LHCN-M2 (cell line): ENCODE measurements around the gene IL21R. TPM values are rescaled to one million over a fixed set of nuclear protein-coding genes. Genes with fewer than 3 reads are reported as not detected.

ENCODE experiments used
- DNase-seq: peaks from one replicate; pipeline ENCODE4 v3.0.0-alpha.2; 2012; ENCODE audit warnings: low read depth
- total RNA-seq: library from RNA; depleted of rRNA; stranded (reverse); fragments of >200 nt; gene quantifications from 2 replicates; pipeline ENCODE4 v1.2.3, GENCODE V29; 2014; rRNA removed

The IL21R gene
- total RNA-seq, 1 experiment from 2014 or later: 5.6 TPM

DNA sequence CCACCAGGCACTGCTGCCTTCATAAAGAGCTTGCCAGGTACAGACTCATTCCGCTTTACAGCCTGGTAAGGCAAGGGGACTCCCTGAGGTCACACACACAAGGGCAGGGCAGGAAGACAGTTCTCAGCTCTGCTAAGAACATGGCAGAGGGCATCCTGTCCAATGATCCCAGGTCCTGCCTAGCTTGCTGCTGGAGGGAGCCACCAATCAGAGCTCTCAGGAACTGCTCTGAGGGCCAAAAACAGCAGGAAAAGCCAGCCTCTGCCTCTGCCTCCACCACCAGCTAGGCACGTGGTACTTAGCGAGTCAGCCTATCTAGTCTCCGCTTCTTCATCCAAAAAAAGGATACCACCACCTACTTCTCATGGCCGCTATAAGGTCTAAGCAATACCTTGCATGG is 81.7 kb downstream of the IL21R start:
- DNase-seq: no peak

DNA sequence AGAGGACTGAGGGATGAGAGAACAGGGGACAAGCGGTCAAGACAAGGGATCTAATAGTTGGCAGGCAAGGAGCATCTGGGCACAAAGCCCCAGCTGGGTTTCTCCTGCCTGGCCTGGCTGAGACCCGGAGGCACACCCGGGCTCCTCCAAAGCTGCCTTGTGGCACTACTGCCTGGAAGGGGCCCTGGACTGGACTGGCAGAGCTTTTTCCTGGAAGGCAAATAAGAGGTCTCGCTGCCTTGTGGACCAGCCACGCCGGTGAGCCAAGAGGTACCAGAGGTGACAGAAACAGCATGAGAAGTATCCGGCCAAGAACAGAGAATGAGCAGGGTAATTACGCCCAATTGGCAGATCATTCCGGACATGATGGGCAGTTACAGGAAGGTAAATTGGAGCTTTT is 83.2 kb downstream of the IL21R start:
- no peak for DNase-seq

DNA sequence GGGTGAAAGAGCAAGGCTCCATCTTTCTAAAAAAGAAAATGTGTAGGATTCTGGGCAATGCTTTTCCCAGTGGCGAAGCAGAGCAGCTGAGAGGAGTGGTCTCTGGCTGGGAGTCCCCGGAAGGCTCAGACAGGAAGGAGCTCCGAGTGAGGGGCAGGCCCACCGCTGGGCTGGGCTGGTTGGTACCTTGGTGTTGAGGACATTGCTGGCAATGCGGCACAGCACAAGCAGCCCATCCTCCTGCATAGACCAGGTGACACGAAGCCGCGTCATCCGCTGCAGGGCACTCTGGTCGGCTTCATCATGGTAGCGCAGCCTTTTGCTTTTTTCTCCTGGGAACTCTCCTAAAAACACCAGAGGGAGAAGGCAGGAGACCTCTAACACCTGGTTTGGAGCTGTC is 83.8 kb downstream of the IL21R start:
- no peak for DNase-seq

DNA sequence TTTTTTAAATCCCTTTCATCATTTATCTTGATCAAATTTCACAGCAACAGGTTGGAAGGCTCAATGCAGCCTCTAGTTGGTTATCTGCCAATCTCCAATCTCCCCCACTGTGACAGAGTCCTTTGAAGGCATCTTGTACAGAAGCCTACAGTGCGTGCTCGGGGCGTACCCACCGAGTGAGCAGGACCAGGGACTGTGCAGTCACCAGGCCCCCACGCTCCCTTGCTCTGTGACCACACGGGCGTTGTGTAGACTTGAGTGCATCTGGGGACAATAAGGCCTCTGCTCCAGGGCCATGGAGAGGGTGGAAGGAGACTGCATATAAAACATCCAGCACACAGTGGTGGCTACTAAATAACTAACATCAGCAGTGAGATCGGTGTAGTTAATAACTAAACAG is 84.4 kb downstream of the IL21R start:
- DNase-seq: no peak

DNA sequence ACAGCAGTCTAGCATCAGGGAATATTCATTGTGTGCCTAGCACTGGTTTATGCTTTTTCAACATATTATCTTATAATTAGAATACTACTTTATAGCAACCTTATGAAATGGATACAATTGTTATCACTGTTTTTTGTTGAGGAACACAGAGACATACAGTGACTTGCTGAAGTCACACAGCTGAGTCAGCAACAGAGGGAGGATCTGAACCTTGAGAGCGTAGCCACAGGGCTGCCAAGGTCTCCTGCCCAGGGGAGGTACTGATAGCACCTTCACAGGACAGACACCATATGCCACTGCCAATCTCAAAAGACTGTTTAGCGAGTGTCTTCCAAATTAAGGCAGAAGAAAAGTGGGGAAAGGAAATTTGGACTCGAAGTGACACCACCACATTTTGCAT is 84.8 kb downstream of the IL21R start:
- DNase-seq: no peak

DNA sequence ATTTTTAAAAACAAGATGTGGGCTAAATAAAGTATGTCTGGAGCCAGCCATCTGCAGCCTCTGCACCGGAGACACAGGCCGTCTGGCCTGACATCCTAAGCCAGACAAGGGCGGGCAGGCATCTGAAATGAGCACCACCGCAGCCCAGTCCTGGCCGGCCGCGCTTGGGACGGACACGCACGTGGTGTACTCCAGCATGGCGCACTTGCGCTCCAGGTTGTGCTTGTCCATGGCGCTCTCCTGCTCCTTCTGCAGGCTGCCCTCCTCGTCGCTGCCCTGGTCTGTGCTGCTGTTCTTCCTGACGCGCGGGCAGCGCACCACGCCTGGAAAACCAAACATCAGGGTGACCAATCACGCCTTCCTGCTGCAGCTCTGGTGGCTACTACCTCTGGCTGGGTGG is 87.4 kb downstream of the IL21R start:
- no peak for DNase-seq

DNA sequence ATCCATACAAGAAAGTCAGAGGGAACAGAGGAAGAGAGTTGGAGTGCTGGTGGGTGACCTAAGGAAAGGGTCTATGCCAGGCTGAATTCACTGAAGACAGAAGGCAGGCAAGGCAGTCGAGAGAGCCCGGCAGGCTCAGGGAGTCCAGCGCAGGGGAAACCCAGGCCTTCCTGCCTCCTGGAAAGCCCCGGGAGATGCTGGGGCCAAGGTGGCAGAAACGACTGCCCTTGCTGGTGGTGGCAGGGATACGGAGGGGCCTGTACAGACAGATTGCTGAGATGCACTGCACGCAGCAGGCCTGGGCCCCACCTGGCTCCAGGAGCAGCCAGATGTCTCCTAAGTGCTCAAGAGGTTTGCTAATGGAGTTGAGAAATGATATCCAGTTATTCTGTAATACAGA is 87.9 kb downstream of the IL21R start:
- no peak for DNase-seq

DNA sequence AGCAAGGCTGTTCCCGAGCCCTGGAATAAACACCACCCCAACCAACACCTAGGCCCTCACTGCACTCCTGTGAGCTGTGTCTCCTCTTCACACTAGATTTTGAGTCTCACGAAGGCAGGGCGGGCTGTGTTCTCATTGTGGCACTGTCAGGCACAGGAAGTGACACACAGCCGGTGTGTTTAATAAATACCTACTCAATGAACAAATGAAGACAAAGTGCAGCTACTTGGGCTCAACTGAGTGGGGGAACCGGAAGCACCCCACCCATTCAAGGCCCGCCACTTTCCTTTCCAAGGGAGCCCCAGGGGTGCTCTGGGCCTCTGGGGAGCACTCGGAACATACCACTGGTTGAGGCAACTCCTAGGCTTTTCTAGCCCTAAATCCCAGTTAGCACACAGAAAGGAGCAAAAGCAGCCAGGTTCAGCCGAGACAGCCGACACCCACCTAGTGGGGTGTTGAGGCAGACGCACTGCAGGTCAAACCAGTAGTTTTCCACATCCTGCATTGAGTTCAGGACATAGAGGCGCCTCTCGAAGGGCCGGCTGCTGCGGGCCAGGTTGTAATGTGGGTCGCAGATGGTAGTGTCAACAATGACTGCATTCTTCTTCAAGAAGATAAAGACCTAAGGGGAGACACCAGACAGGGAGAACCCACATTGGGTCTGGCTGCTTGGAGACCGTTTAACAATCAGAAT is 90.1 kb downstream of the IL21R start:
- no peak for DNase-seq

DNA sequence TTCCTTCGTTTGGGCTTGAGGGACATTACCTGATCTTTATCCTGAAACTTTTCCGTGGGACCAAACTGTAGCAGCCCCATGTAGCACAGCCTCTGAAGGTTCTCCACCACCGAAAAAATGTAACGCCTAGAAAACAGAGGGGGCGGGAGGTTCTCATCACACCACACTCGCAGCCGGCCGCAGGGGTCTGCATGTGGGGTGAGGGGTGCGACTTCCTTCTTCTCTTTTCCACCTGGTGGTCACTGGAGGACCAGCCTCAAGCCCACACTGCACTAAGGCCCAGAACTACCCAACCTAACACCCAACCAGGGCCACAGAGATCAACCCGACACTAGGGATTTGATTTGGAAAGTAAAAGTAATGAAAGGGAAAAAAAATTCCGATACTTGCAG is 90.6 kb downstream of the IL21R start:
- no peak for DNase-seq

DNA sequence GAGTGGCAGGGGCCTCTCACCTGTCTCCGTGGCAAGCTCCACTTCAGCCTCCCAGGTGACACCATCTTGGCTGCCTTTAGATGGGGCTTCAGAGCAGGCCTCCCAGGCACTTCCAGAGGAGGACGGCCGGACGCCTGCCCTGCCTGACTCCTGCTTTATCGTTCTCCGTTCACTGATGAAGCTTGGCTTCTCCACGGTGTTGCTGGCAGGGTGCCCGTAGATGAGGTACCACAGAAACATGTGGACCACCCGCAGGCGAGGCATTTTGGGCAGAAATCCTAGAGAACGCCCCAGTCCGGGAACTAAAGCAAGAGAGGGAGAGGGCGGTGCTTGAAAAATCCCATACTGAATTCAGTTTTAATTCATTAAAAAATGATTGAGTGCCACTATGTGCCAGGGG is 93.2 kb downstream of the IL21R start:
- DNase-seq: no peak

DNA sequence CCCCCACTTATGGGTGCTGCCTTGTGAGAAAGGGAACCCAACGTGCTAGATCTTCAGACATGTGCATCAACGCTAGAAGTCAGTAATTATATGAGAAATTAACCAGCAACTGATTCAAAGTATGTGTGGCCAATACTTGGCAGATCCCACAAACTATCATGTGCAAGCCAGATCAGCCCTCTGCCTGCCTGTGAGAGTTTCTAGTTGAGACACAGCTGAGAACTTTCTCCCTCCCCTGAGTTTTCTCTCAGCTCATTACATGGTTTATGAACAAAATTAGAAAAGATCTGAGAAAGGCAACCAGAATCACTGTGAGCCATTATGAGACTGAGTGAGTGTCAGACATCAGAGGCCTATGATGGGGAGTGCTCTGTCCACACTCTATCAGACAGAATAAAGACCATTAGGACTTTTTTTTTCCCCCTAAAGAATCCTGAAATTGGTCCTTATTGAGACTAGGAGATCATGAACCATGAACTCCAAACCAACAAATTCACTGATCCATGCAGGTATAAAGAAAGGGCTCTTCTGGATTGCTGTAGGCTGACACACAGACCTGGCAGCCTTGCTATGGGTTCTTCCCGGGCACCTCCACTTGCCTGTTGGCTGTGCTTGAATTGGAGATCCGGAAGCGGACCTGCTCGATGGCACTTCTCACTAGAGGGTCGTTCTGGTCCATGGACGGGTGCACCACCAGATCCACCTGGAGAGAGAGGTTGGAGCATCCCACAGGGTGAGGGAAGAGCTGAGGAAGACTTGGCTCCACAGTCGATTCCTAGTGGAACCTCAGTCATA is 96.3 kb downstream of the IL21R start:
- no peak for DNase-seq

DNA sequence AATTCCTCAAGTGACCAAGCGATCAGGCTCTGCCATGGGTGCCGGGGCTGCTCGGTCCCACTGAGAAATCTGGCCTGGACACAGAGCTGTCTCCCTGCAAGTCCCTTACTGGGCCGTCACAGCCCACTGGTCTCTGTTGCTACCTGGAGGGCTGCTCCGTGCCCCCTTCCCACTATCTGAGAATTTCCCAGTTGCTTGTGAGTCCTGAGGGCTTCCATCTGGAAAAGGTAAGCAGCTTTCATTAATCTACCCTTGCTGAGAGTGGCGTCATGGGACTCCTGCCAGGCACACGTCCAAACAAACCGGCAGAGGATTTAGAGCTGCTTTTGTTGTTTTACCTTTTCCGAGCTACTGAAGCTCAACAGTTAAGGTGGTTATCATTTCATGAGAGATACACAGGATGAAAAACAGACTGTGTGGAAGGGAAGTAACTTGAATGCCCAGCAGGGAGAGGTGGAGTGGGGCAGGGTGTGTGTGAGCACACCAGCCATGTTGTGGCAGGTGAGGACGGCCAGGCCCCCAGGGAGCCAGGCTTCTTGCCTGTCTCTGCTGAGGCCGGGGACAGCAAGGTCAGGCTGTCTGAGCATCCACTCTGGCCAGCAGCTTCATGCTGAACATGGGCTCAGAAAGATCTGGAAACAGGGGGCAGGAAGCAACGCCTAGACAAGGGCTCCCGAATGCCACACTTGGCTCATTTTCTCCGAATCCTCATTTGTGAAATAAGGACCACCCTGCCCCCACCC is 97.1 kb downstream of the IL21R start:
- no peak for DNase-seq

DNA sequence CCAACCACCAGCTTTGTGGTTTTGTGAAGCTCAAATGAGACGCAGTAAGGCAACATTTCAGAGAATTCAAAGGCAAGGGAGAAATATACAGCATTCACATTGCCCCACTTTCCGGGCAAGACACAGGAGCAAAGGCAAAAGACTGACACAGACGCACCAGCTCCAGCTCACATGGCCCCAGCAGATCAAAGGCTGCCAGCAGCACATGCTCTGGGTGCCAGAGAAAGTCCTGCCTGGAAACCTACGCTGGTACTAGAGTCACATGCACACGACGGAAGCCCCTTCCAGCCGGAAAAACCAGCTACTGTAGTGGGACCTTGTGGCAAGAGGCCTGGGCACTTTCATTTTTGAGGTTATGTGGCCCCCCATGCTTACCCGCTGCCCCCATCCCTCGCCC is 97.7 kb downstream of the IL21R start:
- no peak for DNase-seq

DNA sequence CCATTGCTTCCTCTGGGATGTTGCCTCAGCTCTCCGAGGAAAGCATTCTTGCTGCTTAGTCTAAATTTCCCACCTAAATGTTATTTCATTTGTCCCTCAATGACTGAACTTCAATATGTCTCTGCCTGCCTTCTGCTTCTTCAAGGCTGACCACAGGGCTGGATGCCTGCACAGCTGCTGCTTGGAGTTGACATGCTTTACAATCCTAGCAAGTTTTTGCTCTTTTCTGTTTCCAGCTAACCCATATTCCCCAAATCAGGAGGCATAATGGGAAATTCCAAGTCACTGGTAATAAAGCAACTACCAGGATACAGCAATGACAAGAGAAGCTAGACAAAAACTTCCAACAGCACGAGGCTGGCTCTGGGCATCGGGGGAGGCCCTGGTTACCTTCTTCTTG is 98.8 kb downstream of the IL21R start:
- no peak for DNase-seq

Other genes with a start within 250 kb of the IL21R start
- gene KDM8, start 198.6 kb upstream of the IL21R start, total RNA-seq: 4.5 and 4.6 TPM in 2 replicates
- gene NSMCE1, start 133.4 kb upstream of the IL21R start, total RNA-seq: 50.1 and 62.7 TPM in 2 replicates
- gene IL4R, start 88.2 kb upstream of the IL21R start, total RNA-seq: 13.8 and 14.5 TPM in 2 replicates
- gene GTF3C1, start 147.7 kb downstream of the IL21R start, total RNA-seq: 70.9 and 77.5 TPM in 2 replicates
- gene KATNIP, start 148.0 kb downstream of the IL21R start, total RNA-seq: 8.6 and 11.7 TPM in 2 replicates